ENCODE results near the gene IRF9. TPM values are rescaled to one million over a fixed set of nuclear protein-coding genes. Genes with fewer than 3 reads are reported as not detected.

Gene IRF9
- total RNA-seq, 1 donor, result 63.1 TPM

- H3K4me3 ChIP-seq (ENCODE audit: low read depth, low read length), result no peak overlapping the region
- peak; percentile 31 for DNase-seq (ENCODE audit: low read depth)
- TF ChIP-seq CTCF (IDR thresholded peaks at IDR 0.05; ENCODE audit: insufficient read depth, low read length), result no peak
These were observed 17.6 kb upstream of the IRF9 start for GRCh38 chr14:24143511-24143910.

GRCh38 chr14:24144451-24144850, 16.6 kb upstream of the IRF9 start:
- TF ChIP-seq CTCF (IDR thresholded peaks at IDR 0.05; ENCODE audit: insufficient read depth, low read length), result no peak
- DNase-seq (ENCODE audit: low read depth), result no peak
- no peak overlapping the region for H3K4me3 ChIP-seq (ENCODE audit: low read depth, low read length)

GRCh38 chr14:24145219-24145618, 15.8 kb upstream of the IRF9 start:
- no peak for TF ChIP-seq CTCF (IDR thresholded peaks at IDR 0.05; ENCODE audit: insufficient read depth, low read length)
- peak overlapping the region; percentile 95 for H3K4me3 ChIP-seq (ENCODE audit: low read depth, low read length)
- no peak for DNase-seq (ENCODE audit: low read depth)

- DNase-seq (ENCODE audit: low read depth), result peak; percentile 11
- TF ChIP-seq CTCF (IDR thresholded peaks at IDR 0.05; ENCODE audit: insufficient read depth, low read length), result no peak
- peak overlapping the region; percentile 95 for H3K4me3 ChIP-seq (ENCODE audit: low read depth, low read length)
These were observed 15.2 kb upstream of the IRF9 start for GRCh38 chr14:24145690-24146452.

- peak within 1 kb of the TSS; percentile 95 for H3K4me3 ChIP-seq (ENCODE audit: low read depth, low read length)
- DNase-seq (ENCODE audit: low read depth), result peak; percentile 93
- TF ChIP-seq CTCF (IDR thresholded peaks at IDR 0.05; ENCODE audit: insufficient read depth, low read length), result peak; percentile 4
These were observed 14.6 kb upstream of the IRF9 start, which contains the start of gene PSME2 for GRCh38 chr14:24146453-24146977. PSME2 (minus strand) TSS chr14:24146610; CDS start chr14:24146581, 29 bp downstream.

GRCh38 chr14:24146978-24147760, 13.9 kb upstream of the IRF9 start, which contains the start of gene RNF31:
RNF31 (plus strand) TSS chr14:24147498; CDS start chr14:24147699, 201 bp downstream.
- TF ChIP-seq CTCF (IDR thresholded peaks at IDR 0.05; ENCODE audit: insufficient read depth, low read length), result no peak
- peak; percentile 98 for DNase-seq (ENCODE audit: low read depth)
- H3K4me3 ChIP-seq (ENCODE audit: low read depth, low read length), result peak within 1 kb of the TSS; percentile 95

All from fibroblast of the aortic adventitia (primary cell).